Measurements from ENCODE around the gene ORC3.
"Not testable (repeated sequence)": the region's sequence is repeated elsewhere in the genome, so short reads cannot be mapped to it uniquely, and the experiment has no call there.

ORC3 gene

GRCh38 chr6:87698547-87699006 is 108.6 kb downstream of the ORC3 start:
- peak in 1 of 2 donors; percentile 39 for DNase-seq (ENCODE audit: low read depth in 2 of 2)
- TF ChIP-seq, protein P1, sequence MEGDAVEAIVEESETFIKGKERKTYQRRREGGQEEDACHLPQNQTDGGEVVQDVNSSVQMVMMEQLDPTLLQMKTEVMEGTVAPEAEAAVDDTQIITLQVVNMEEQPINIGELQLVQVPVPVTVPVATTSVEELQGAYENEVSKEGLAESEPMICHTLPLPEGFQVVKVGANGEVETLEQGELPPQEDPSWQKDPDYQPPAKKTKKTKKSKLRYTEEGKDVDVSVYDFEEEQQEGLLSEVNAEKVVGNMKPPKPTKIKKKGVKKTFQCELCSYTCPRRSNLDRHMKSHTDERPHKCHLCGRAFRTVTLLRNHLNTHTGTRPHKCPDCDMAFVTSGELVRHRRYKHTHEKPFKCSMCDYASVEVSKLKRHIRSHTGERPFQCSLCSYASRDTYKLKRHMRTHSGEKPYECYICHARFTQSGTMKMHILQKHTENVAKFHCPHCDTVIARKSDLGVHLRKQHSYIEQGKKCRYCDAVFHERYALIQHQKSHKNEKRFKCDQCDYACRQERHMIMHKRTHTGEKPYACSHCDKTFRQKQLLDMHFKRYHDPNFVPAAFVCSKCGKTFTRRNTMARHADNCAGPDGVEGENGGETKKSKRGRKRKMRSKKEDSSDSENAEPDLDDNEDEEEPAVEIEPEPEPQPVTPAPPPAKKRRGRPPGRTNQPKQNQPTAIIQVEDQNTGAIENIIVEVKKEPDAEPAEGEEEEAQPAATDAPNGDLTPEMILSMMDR (IDR thresholded peaks at IDR 0.05; ENCODE audit: low read depth, low read length): no peak
- peak overlapping the region; percentile 25 to 73 for H3K4me3 ChIP-seq (replicated peaks in 1 of 2; ENCODE audit: low read depth in 2 of 2, low read length in 2 of 2)

- DNase-seq (ENCODE audit: low read depth in 2 of 2): no peak
- H3K4me3 ChIP-seq (replicated peaks in 1 of 2; ENCODE audit: low read depth in 2 of 2, low read length in 2 of 2): peak overlapping the region; percentile 73 to 90
- TF ChIP-seq, protein P1 (IDR thresholded peaks at IDR 0.05; ENCODE audit: low read depth, low read length): no peak
Measured at GRCh38 chr6:87699576-87699975, 109.6 kb downstream of the ORC3 start.

GRCh38 chr6:87700397-87701343 is 110.7 kb downstream of the ORC3 start:
- TF ChIP-seq, protein P1 (IDR thresholded peaks at IDR 0.05; ENCODE audit: low read depth, low read length): no peak
- peak overlapping the region; percentile 73 to 90 for H3K4me3 ChIP-seq (replicated peaks in 1 of 2; ENCODE audit: low read depth in 2 of 2, low read length in 2 of 2)
- DNase-seq (ENCODE audit: low read depth in 2 of 2): peak; percentile 57 to 78

DNA sequence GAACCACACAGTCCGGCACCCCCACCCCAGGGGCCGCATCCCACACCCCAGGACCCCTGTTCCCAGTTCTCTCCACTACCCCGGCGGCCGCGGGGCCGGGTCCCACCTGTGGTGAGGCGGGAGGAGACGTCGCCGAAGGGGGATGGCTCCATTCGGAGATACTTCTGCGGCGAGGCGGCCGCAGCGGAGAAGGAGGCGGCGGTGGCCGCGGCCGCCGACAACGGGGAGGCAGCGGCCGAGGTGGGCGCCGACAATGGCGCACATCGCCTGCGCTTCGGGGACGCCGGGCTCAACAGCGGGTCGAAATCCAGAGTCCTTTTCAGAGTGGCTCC is 111.4 kb downstream of the ORC3 start:
- peak overlapping the region; percentile 73 to 90 for H3K4me3 ChIP-seq (replicated peaks in 1 of 2; ENCODE audit: low read depth in 2 of 2, low read length in 2 of 2)
- TF ChIP-seq, protein P1 (IDR thresholded peaks at IDR 0.05; ENCODE audit: low read depth, low read length): no peak
- DNase-seq (ENCODE audit: low read depth in 2 of 2): no peak

- H3K4me3 ChIP-seq (replicated peaks in 1 of 2; ENCODE audit: low read depth in 2 of 2, low read length in 2 of 2): peak within 1 kb of the TSS; percentile 73 to 90
- TF ChIP-seq, protein P1 (IDR thresholded peaks at IDR 0.05; ENCODE audit: low read depth, low read length): no peak
Measured at GRCh38 chr6:87701676-87702588, 112.0 kb downstream of the ORC3 start, which contains the start of gene AKIRIN2. AKIRIN2 (minus strand) TSS chr6:87702233; CDS start chr6:87701684, 549 bp downstream.

GRCh38 chr6:87702589-87702945 is 112.6 kb downstream of the ORC3 start:
- DNase-seq (ENCODE audit: low read depth in 2 of 2): peak; percentile 67 to 77
- TF ChIP-seq, protein P1 (IDR thresholded peaks at IDR 0.05; ENCODE audit: low read depth, low read length): no peak
- H3K4me3 ChIP-seq (replicated peaks in 1 of 2; ENCODE audit: low read depth in 2 of 2, low read length in 2 of 2): peak overlapping the region; percentile 55 to 90

More at GRCh38 chr6:87701676-87702588, 112.0 kb downstream of the ORC3 start, which contains the start of gene AKIRIN2:
- peak; percentile 100 for DNase-seq (ENCODE audit: low read depth in 2 of 2)

- DNase-seq (ENCODE audit: low read depth in 2 of 2): not testable (repeated sequence)
- peak overlapping the region; percentile 55 to 90 for H3K4me3 ChIP-seq (replicated peaks in 1 of 2; ENCODE audit: low read depth in 2 of 2, low read length in 2 of 2)
Measured at GRCh38 chr6:87703039-87703438, 113.1 kb downstream of the ORC3 start.
